Measurements from ENCODE around the gene SRGAP1.

Gene SRGAP1

DNA sequence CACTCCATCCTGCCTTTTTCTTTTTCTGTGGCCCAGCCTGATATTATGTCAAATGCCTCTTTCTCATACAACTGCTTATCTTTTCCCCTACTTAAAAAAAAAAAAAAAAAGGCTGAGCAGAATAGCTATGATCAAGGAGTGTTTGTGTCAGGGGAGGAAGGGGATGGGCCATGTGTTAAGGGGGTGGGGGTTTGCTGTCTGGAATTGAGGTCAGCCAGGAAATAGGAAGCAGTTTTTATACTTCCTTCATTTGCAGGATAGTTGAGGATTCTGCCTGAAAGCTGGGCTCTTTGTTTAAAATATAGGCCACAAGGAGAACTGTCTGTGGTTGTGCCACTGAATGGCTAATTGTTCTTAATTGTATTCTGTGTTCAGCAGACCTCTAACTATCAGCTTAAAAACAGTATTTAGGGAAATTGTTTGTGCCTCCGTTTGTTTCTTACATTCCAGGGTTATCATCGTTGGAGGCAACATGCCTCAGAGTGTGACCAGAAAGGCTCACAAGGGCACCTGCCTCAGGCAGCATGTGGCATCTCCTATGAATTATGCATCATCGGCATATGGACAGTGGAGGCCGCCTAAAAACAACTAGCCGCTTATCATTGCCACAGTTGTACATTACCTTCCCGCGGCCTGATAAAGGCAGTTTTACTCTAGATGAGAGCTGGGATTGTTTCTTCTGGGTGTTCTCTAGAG is 96.0 kb downstream of the SRGAP1 start:
- DNase-seq (ENCODE audit: low spot score): no peak

DNA sequence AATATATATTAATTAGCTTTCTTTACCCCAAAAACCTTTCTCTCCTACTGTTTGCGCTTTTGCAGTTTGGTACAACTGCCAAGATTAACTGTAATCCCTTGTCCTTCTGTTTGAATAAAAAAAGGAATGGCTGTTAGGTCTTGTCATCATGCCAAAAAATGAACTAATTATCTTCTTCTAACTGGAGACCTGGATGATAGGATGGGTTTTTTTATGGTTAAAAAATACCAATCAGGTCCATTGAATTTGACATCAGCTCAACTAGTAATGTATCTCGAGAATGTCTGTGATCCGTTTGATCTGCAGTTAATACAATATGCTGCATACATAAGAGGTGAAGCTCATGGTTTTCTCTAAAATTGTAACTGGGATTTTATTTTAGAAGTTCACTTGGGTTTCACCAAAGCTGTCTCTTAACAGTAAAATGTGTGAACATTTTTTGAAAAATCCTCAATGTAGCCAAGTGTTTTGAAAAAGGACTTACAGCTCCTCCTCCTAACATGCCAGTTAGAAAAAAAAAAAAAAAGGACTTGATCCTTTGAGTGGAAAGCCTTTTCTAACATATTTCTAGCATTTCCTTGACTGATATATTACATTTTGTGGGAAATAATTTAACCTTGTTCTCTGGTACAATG is 96.8 kb downstream of the SRGAP1 start:
- DNase-seq (ENCODE audit: low spot score): no peak

DNA sequence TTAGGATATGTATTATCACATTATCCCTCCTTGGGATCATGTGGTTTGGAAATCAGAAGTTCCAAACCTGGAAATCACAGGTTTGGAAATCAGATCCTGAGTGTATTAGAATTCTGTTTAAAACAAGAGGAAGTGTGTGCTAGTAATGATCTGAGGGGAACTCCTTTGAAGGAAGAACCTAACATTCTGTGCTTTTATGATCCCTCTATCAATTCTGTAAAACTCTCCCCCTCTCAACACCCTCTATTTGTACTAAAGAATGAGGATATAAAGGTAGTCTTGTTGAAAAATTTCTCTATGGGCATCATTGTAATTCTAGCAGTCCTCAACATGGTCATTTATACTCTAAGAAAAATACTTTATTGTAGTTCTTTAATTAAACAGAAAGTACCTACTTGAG is 97.4 kb downstream of the SRGAP1 start:
- DNase-seq (ENCODE audit: low spot score): no peak

DNA sequence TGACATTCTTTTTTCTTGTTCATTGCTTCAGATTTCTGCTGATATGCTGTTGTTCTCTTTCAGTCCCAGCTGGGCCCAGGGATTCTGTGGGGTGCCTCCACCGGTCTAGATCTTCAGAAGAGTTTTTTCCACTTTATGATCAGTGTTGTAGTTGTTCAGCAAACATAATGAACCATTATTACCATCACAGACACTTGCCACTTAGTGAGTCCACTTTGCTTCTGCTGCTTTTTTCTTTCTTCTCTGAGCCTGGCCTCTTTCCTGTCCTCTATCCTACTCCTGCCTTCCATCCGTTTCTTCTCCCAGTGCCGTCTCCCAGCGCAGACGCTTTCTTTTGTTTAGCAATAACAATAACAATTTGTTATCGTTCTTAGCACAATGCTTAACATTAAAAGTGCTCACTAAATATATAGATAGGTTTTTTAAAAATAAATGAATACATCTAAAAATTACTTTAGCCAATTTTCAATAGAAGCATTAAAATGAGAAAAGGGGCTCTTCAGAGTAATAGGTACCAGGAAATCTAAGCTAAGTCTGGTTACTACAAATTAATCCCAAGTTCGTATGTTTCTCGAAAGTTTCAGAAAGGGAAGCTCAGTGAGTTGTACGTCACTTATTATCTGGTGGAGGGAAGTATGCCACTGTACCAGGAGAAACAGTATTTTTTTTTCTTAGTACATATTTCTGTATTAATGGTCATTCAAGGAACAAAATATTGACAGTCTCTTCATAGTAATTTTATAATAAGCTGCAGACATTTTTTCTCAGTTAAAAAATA is 98.2 kb downstream of the SRGAP1 start:
- no peak for DNase-seq (ENCODE audit: low spot score)

DNA sequence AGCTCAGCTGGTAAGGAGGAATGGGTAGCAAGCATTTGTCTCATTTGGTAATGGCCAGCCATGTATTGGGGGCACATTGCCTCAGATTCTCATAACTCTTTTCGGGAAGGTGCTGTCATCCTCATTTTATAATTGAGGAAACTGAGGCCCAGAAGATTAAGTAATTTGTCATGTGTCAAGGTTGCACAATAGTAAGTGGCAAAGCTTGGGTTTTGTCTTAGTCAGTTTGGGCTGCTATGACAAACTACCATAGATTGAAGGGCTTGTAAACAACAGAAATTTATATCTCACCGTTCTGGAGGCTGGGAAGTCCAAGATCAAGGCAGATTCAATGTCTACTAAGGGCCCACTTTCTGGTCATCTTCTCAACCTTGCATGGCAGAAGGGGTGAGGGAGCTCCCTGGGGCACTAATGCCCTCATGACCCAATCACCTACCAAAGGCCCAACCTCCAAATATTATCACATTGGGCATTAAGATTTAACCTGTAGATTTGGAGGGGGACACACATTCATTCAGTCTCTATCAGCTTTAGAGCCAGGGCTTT is 99.6 kb downstream of the SRGAP1 start:
- DNase-seq (ENCODE audit: low spot score): no peak

DNA sequence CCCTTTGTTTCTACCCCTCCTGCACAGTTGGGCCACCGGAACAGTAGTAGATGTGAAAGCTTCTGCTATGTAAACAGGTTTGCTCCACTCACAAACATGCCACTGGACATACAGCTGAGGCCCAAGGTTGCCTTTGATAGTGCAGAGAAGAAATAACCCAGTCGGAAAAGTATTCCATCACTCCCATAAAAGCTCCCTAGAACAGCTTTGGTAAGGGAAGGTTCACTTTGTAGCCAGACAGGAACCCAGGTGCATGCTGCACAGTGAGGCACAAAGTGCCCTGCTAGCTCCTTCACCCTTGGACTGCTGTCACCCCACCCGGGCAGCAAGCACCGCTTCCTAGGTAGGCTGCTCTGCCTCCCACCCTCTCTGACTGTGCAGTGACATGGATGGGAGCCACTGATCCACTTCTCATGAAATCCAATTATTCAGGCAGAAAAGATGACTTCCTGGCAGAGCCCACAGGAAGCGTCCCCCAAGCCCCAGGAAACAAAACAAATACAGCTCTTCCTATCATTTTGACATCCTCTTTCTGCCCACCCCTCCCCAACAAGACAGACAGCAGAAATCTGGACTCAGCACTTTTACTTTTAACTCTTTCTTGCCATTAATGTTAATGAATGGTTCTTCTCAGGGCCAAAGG is 100.2 kb downstream of the SRGAP1 start:
- DNase-seq (ENCODE audit: low spot score): no peak

DNA sequence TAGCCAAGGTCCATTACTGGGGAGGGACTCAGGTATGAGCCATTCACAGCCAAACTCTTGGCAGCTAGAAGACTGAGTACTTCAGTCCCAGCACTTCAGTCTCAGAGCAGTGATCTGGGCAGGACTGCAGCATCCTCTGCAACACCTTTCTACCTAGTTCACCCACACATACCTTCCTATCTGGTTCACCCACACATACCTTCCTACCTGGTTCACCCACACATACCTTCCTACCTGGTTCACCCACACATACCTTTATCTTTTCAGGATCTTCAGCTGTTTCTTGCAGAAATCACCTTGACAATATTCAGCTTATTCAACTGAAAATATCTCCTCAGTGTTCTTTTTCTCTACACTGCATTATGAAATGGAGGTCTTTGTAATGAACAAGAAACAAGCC is 101.3 kb downstream of the SRGAP1 start:
- DNase-seq (ENCODE audit: low spot score): no peak

DNA sequence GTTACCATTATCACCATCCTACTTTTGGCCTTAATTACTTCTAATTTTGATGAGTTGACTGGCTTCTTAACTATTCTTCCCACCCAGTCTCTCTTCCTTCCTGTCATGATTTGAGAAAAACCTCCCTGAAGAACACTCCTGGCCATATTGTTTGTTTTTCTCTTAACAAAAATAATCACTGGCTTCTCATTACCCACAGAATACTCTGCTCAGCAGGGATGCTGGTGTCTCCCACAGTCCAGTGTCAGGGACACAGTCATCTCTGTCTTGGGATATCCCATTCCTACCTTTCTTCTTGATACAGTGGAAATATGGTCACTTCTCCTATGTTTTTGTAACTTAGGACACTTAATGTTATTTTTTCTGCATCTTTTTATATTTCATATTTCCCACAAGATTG is 103.7 kb downstream of the SRGAP1 start:
- no peak for DNase-seq (ENCODE audit: low spot score)

DNA sequence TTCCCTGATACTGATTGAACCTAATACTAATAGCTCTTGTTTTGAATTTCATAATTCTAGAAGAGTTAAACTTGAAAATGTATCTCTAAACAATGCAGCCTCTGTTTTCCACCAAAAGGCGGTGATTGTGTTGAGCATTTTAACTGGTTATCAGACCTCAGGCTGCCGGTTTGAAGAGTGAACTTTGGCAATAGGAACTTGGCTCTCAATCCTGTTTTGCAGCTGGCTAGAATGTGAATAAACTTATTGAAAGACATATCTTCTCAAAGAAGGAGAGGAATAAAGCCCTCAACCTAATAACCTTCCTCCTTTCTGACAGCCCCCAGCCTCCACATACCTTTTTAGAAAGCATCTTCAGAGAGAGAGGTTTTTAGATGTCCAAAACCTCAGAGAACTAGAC is 105.4 kb downstream of the SRGAP1 start:
- DNase-seq (ENCODE audit: low spot score): no peak

DNA sequence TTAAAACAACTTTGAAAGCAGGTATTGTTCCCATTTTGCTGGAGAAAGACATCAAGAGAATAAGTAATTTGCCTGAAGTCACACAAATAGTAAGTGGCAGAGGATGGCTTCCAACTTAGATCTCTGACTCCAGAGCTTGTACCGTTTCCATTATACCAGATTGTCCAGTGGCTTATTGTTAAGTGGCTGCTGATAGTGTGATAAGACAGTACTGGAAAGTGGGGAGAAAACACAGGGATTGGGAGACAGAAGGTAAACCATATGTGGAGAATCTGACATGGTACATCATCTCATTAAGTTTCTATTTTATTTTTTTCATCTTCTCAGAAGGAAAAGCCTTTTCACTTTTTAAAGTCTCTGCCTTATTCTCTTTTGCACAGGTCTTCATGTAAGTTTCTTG is 108.5 kb downstream of the SRGAP1 start:
- no peak for DNase-seq (ENCODE audit: low spot score)

DNA sequence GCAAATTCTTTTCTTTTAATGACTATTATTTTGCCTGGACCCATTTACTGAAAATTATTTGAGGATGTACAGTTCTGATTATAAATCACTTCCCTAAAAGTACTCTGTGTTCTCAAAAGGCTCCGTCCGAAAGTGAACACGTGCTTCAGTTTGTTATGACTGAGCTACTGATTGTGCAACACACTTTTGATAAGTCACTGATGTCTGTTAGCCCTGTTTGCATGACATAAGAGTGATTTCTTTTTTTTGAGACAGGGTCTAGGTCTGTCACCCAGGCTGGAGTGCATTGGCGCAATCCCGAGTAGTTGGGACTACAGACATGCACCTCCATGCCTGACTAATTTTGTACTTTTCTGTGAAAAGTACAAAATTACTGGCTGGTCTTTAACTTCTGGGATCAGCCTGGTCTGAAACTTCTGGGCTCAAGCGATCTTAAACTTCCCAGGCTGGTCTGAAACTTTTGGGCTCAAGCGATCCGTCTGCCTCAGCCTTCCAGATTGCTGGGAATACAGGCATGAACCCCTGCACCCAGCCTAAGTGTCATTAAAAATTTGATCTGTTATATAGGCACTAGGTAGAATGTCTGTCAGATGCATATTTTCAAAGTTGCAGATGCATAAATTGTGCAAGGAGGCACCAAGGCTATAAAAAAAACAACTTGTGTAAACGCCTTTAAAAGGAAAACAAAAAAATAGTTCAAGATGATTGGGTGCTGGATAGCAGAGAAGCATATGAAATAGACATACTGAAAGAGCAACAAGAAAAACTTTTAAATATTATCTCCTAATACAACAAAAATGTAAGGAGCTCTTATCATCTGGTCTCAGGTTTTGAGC is 111.5 kb downstream of the SRGAP1 start:
- no peak for DNase-seq (ENCODE audit: low spot score)

DNA sequence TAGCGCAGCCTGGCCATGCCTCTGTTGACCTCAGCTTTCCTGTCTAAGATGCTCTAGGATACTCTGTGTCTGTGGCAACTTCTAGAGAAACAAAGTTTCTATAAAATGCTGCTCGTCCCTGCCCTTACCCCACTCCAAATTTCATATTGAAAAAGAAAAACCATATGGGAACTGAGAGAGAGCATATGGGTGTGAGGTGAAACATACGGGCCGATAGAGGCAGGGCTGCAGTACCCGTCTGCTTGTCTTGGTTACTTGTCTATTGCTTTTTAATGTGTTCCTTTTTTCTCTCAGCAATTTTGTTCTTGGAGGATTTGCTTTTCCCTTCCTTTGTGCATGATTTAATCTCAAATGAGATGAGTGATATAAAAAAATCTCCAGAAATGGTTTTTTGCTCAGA is 113.0 kb downstream of the SRGAP1 start:
- DNase-seq (ENCODE audit: low spot score): no peak

DNA sequence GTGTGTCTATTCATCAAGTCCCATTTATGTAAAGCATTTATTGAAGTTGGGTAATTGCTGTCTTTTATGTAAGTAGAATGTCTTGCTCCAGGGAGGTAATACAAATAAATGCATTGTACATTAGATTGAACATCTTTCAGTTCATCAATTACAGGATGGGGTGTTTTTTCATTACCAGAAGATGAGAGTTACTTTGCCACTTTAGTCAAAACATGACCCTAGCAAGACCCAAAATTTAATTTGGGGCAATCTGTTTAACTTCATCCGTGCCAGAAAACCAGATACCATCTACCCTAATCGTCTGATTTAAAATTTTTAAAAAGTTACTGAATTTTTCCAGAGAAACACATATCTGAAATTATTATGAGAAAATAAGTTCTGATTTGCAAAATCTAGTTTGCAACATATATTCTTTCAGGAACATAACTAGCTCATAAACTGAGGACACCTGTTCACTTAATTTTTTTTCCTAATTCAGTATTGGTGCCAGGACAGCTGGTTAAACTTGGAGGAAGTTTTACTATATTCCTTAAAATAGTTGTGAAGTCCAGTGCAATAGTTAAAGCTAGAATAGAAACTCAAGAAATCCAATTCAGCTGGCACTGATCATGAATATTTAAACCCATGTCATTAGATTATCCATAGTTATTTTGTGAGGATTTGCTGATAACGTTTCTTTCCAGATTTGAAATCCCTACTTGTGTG is 114.5 kb downstream of the SRGAP1 start:
- DNase-seq (ENCODE audit: low spot score): no peak

DNA sequence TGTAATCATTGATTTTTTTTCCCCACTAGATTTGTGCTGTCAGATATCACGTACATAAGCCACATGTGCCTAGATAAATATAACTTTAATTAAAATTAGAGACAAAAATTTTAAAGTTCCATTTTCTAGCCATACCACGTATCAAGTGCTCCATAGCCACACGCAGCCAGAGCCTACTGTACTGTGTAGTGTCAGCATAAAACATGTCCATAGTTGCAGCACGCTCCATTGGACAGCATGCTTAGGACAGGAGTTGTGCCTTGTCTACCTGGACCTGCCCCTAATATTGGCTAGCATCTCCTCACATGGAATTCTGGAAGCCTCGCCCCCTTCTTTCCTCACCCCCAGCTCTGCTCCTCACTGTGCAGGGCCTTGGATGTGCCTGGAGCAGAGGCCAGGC is 116.5 kb downstream of the SRGAP1 start:
- DNase-seq (ENCODE audit: low spot score): no peak

DNA sequence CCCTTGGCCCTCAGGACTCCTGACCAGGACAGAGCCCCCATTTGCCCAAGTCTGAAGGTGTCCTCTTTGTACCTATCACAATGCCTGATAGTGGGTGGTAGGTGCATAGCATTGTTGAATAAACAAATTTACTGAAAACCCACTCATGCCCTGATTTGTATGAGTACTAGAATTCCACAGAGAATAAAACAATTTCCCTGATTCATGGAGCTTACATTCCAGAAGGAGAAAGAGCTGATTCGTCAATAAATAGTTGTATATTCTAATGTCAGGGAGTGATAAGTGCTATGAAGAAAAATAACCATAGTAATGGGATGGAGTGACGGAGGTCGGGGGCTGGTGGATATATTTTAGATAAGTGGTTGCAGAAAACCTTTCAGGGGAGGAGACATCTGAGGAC is 117.0 kb downstream of the SRGAP1 start:
- no peak for DNase-seq (ENCODE audit: low spot score)

DNA sequence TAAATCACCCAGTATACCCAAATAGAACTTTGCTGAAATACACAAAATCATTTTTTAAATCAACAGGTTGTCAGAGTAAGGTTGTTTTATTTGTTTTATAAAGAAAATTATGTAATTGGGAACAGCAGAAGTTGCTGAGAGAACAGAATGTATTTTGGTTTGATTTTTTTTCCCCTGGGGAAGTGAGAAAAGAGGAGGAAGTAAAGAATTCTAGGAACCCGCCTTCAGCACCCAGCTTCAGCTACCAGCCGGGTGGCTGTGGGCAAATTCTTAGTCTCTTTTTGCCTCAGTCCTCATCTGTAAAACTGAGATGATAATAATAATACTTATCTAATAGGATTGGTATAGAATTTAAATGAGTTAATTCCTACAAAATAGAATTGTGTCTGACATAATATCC is 119.4 kb downstream of the SRGAP1 start:
- no peak for DNase-seq (ENCODE audit: low spot score)

DNA sequence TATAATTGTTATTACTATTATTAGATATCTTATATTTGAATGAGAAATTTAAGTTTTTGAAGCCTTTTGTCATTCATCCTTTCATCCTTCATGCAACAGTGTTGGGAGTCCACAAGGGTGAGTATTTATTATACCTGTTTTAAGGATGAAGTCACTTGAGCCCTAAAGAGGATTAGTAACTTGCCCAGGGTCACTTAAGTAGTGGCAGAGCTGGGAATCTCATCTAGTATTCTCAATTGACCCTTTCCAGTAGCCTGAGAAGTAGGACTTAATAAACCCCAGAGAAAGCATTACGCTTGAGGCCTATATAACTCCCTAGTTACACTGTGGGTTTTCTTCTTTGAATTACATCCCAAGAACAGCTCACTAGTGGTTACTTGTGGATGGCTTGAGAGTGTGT is 119.8 kb downstream of the SRGAP1 start:
- no peak for DNase-seq (ENCODE audit: low spot score)

DNA sequence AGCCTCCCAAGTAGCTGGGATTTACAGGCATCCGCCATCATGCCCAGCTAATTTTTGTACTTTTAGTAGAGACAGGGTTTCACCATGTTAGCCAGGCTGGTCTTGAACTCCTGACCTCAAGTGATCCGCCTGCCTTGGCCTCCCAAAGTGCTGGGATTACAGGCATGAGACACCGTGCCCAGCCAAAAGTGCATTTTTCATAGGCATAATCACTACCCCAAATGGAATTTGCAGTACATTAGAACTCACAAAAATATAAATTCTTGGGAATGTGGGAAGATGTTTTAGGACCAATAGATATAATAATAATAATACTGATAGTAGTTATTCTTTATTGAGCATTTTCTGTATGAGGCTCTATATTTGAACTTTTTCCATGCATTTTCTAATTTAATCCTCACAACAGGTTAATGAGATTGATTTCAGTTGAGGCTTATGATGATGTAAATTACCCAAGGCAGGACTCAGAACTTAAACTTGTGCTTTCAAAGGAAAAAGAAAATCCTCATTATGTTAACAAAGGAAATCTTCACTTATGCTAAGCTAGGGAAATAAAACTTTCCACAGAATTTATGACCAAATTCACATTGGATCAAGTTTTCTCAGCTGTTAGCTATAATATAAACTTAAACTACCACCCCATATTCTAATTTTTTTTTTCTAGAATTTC is 121.6 kb downstream of the SRGAP1 start:
- no peak for DNase-seq (ENCODE audit: low spot score)

DNA sequence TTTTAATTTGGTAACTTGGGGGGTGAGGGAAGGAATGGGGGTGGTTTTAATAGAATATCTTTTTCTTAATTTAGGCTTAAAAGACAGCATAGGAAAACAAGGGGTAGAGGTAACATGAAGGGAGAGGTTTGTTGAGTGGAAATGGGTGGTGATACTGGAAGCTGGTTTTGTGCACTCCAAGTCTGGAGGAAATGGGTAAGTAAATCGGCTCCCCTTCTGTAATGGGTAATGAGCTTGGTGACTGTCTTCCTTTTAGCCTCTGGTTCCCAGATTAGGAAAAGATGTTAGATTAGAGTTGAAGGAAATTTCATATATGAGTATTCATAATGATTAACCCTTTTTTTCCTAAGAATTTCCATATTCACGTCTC is 122.1 kb downstream of the SRGAP1 start:
- no peak for DNase-seq (ENCODE audit: low spot score)

DNA sequence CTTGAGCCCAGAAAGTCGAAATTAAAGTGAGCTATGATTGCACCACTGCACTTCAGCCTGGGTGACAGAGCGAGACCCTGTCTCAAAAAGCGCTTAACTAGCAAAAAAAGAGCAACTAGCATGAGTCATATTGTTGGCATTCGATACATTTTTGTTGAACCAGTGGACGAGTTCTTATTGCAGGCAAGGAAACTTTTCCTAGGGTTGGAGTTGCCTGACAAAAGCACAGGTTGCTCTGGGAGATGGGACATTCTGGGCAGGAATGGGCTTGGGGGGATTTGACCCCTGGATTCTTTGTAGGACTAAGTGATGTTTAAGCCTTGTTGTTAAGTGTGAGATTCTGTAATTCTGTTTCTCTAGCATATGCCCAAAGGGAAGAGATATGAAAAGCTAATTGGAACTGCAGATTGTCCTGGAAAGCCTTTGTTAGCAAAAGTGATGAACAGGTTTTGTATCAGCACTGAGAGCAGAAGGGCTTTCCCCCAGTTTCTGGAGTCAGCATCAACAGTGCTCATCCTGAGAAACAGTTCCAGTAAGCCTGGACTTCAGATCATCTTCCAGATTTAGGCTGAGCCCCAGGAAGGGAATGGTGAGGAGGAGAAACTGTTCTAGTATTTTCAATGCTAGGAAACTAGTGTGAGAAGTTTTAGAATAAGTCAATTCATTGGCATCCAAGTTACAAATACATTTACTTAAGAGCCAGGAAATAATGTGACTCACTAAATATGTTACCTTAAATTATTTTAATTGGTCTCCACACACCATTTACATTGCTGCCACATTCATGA is 123.1 kb downstream of the SRGAP1 start:
- DNase-seq (ENCODE audit: low spot score): no peak
